Effector memory CD4-positive, alpha-beta T cell (primary cell): ENCODE measurements around the gene CDK5RAP2.

Experiments used
- DNase-seq, 3 donors: peaks; one replicate each; pipeline ENCODE4 v3.0.0-alpha.2; 2020
- H3K27ac ChIP-seq: 2 replicates; pipeline ENCODE4 v1.7.0; 2013; ENCODE audit warnings: mild to moderate bottlenecking, low read length, moderate library complexity; ENCODE audit not compliant: insufficient read depth, poor library complexity, severe bottlenecking
- H3K27me3 ChIP-seq: replicated peaks from 2 replicates; pipeline ENCODE4 v1.7.0; 2013; ENCODE audit warnings: mild to moderate bottlenecking, low read length; ENCODE audit not compliant: insufficient read depth, control insufficient read depth, poor library complexity, severe bottlenecking
- H3K36me3 ChIP-seq: 2 replicates; pipeline ENCODE4 v1.7.0; 2013; ENCODE audit warnings: mild to moderate bottlenecking, low read length, moderate library complexity; ENCODE audit not compliant: control insufficient read depth, insufficient read depth
- H3K4me1 ChIP-seq: 2 replicates; pipeline ENCODE4 v1.7.0; 2013; ENCODE audit warnings: low read length, mild to moderate bottlenecking; ENCODE audit not compliant: control insufficient read depth, insufficient read depth, poor library complexity, severe bottlenecking
- H3K4me3 ChIP-seq: 2 replicates; pipeline ENCODE4 v1.7.0; 2013; ENCODE audit warnings: low read length, low read depth, mild to moderate bottlenecking; ENCODE audit not compliant: insufficient read depth, poor library complexity, severe bottlenecking
- H3K9me3 ChIP-seq: 2 replicates; pipeline ENCODE4 v1.7.0; 2013; ENCODE audit warnings: mild to moderate bottlenecking, low read length, moderate library complexity; ENCODE audit not compliant: control insufficient read depth

The CDK5RAP2 gene

DNA sequence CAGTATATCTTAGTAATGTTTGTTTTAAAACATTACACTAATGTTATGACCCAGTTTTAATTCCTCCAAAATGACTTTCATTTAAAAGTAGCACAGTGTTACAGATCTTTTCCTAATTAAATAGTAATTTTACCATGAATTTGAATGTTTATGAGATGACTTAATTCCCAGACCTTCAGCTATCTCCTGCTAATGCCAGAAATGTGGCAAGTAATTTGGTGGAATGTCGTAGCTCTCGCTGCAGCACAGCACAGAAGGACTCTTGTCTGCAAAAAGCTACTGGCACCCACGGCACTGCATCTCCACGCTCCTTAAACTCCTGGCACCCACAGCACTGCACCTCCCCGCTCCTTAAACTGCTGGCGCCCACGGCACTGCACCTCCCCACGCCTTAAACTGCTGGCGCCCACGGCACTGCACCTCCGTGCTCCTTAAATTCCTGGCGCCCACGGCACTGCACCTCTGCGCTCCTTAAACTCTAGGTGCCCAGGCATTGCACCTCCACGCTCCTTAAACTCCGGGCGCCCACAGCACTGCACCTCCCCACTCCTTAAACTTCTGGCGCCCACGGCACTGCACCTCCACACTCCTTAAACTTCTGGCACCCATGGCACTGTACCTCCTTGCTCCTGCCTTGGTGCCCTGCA is 163.1 kb downstream of the CDK5RAP2 start:
- no peaks in the 10 kb centered on the region for H3K4me1 ChIP-seq
- DNase-seq = no peak
- no peak overlapping the region for H3K4me3 ChIP-seq
- no peak overlapping the region for H3K27ac ChIP-seq
- no peaks in the 10 kb centered on the region for H3K27me3 ChIP-seq
- no peaks in the 10 kb centered on the region for H3K9me3 ChIP-seq
- peaks cover 34% of the 10 kb centered on the region for H3K36me3 ChIP-seq

DNA sequence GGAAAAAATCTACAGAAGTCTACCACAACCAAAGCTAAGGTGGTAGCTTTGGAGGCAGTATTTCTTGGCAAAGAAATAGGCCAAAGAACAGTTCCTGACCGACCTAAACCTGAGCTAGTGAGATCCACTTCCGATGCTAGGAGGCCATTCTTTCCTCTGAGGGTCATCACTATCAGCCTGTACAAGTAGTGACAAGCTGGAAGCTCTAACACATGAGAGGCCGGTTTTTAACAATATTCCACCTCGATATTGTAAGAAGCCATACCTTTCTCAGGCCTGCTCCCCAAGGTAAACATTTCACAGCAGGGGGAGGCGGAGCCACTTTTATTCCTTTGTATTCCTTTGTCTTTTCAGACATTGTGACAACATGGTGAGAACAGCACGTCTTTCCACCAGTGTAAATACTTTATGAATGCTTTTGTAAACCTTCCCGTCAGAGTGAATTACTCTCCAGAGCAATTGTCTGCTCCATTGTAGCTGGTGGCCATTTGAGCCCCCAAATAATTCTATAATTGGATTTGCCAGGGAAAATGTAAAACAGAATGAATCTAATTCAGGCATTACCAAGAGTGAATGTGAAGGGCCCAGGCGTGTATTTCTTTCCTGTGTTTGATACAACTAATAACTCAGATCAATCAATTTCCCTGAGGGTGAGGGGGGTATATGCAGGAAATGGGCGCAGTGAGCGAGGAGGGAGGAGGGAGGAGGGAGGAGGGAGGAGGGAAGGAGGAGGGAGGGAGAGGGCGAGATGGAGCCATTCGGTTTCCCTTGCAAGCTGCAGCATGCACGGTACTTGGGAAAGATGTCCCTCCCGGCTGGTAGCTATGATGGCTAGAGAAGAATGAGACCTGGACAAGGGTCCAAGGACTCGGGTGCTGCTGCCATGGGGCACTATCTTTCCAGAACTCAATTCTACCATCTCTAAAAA is 166.6 kb downstream of the CDK5RAP2 start:
- Histone ChIP-seq H3K4me3 (no peak overlapping the region), H3K9me3 (no peaks in the 10 kb centered on the region), H3K36me3 (peaks cover 48% of the 10 kb centered on the region), H3K27me3 (no peaks in the 10 kb centered on the region), H3K4me1 (no peaks in the 10 kb centered on the region), H3K27ac (no peak overlapping the region)
- no peak for DNase-seq

DNA sequence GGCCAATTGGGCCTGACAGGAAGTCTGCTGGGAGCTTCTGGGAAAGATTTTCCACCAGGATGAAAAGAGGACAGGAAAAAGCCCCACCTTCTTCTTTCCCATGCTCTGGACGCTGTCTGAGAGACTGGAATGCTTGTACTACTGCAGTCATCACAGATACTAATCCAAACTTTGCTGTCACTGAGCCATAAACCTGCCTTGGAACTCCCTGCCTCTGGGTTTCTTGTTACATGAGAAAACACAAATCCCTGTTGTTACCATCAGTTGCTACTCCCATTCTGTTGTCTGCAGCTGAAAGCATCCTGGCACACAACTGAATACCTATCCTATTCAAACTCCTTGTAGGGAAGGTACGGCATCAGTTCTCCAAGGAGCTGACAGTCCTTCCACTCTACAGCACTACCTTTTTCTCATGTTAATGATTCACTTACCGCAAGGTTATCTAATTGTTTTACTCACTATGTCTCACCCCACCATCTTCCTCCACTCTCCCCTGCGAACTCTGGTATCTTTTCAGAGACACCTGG is 167.5 kb downstream of the CDK5RAP2 start:
- Histone ChIP-seq H3K27me3 (no peaks in the 10 kb centered on the region), H3K4me3 (no peak overlapping the region), H3K36me3 (peaks cover 51% of the 10 kb centered on the region), H3K4me1 (no peaks in the 10 kb centered on the region), H3K27ac (no peak overlapping the region), H3K9me3 (no peaks in the 10 kb centered on the region)
- no peak for DNase-seq

DNA sequence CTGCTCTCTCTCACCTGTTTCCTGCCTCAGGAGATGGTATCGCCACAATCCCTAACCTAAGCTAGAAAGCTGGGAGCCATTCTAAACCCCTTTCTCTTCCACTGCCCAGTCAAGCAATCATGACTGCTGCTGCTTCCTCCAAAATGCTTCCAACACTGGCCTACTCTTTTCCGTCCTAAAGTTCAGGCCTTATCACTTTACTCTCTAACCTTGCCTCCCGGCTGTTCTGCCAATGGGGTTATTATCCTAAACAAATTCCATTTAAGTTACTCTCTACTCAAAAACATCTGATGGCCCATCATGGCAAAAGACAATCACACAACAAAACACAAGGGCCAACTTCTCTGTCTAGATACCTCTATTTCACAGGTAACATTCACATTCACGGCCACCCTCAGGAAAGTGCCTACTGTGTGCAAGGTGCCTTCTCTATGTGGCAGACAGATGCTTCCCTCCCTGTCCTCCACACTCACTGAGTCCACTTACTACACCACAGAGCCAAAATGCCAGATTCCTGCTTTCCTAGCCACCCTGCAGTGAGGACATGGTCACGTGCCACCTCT is 168.0 kb downstream of the CDK5RAP2 start:
- H3K9me3 ChIP-seq = no peaks in the 10 kb centered on the region
- no peak overlapping the region for H3K4me3 ChIP-seq
- H3K27me3 ChIP-seq = no peaks in the 10 kb centered on the region
- H3K27ac ChIP-seq = no peak overlapping the region
- no peak for DNase-seq
- H3K4me1 ChIP-seq = no peaks in the 10 kb centered on the region
- H3K36me3 ChIP-seq = peaks cover 56% of the 10 kb centered on the region

DNA sequence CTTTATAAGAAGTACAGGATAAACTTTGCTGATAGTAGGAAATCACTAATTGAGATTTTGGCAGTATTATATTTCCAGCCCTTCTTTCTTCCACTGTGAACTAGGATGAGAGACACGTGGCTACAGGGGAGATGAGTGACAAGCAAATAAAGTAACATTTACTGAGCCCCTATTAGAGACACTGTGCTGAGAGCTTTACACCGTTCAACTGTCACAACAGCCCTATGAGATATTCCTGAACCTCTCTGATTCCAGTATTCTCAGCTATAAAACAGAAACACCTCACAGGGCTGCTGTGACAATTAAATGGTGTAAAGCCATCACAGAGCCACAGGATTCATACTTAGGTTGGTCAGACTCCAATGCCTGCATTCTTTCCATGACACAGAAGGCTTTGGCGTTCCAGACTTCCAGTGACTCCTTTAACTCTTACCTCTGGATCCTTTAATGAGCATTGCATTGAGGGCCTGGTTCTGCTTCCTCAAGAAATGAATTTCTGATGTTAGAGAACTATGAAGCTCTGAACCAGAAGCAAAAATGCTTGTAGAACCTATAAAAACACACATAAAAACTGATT is 169.0 kb downstream of the CDK5RAP2 start:
- Histone ChIP-seq H3K36me3 (peaks cover 64% of the 10 kb centered on the region), H3K4me3 (no peak overlapping the region), H3K27me3 (no peaks in the 10 kb centered on the region), H3K27ac (no peak overlapping the region), H3K4me1 (no peaks in the 10 kb centered on the region), H3K9me3 (no peaks in the 10 kb centered on the region)
- DNase-seq = no peak

DNA sequence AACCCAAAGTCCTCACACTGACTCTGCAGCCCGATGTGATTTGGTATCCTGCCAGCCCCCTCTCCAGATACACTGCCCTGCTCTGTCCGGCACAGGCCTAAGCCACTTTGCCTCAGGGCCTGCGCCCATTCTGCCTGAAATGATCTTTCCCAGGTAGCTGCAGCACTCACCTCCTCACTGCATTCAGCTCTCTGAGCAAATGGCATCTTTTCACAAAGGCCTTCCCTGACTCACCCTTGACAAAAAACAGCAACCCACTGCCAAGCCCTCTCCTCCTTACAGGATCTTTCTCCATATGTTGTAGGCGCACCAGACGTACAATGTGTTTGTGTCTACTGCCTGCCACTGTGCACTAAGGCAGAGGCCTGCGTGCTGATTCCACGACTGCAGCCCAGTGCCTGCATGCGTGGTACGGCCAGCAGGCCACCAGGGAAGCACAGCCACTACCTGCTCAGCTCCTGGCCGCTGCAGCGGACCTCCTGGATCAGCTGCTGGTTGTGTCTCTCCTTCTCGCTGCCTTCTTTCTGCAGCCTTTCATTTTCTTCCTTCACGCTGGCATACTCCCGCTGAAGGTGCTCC is 171.2 kb downstream of the CDK5RAP2 start:
- Histone ChIP-seq H3K27ac (no peak overlapping the region), H3K27me3 (no peaks in the 10 kb centered on the region), H3K4me1 (no peaks in the 10 kb centered on the region), H3K36me3 (peaks cover 63% of the 10 kb centered on the region), H3K9me3 (no peaks in the 10 kb centered on the region), H3K4me3 (no peak overlapping the region)
- DNase-seq = no peak

DNA sequence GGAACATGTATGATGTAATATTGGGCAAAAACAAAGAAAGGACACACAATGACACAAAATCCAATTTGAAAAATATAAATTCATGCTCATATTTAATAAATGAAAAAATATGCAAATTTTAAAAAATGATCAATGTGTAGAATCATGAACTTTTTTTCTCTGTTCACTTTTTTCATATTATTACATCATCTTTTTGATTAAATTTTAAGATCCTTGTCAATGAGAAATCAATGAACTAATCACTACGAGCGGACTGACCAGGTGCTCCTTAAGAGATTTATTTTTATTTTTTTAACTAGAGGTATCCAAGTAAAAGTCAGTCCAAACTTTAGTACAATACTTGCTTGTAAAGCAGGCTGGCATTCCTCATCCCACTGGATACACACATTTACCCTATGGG is 174.1 kb downstream of the CDK5RAP2 start:
- Histone ChIP-seq H3K27ac (no peak overlapping the region), H3K4me3 (no peak overlapping the region), H3K4me1 (no peaks in the 10 kb centered on the region), H3K27me3 (no peaks in the 10 kb centered on the region), H3K9me3 (no peaks in the 10 kb centered on the region), H3K36me3 (peaks cover 69% of the 10 kb centered on the region)
- no peak for DNase-seq

DNA sequence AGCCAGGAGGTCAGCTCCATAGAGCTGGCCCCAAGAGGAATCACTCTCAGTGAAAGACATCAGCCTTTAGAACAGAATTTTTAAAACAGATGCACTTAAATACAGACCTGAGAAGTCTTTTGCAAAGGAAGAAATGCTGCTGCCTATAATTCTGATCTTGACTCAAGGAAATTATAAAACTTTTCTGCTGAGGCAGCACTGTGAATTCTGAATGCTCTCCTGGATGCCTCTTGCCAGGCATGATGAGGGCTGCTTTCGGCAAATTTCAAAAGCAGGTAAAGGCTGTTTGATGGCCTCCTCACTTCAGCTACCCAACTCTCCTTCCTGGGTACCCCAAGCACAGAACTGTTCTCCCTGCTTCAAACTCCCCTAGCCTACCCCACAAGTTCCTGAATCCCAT is 174.8 kb downstream of the CDK5RAP2 start:
- peaks cover 69% of the 10 kb centered on the region for H3K36me3 ChIP-seq
- no peak overlapping the region for H3K4me3 ChIP-seq

DNA sequence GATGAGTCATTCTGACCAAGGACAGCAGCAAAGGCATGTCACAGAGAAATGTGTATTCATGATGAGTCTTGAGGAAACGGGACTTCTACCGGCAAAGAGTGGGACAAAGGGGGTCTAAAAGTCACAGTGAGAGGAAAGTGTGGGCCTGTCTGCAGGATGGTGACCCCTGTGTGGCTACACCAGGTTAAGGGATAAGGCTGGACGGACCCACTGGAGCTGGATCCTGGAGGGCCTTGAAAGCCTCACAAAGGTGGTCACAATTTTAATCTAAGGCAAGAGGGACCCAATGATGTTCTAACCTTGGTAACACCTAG is 176.5 kb downstream of the CDK5RAP2 start:
- DNase-seq = no peak
- Histone ChIP-seq H3K9me3 (no peaks in the 10 kb centered on the region), H3K27ac (no peak overlapping the region), H3K4me3 (no peak overlapping the region), H3K4me1 (no peaks in the 10 kb centered on the region), H3K36me3 (peaks cover 68% of the 10 kb centered on the region), H3K27me3 (no peaks in the 10 kb centered on the region)

More for the DNA sequence above, 174.8 kb downstream of the CDK5RAP2 start:
- Histone ChIP-seq H3K4me1 (no peaks in the 10 kb centered on the region), H3K27me3 (no peaks in the 10 kb centered on the region), H3K9me3 (no peaks in the 10 kb centered on the region), H3K27ac (no peak overlapping the region)
- DNase-seq = no peak
